GM10847 (cell line): ENCODE measurements around the gene FSTL5.

Experiments used
- POLR2A ChIP-seq: IDR thresholded peaks from 2 replicates; pipeline ENCODE4 v1.6.1; 2011; ENCODE audit not compliant: insufficient read length; ENCODE audit errors: extremely low read depth

Gene FSTL5

GRCh38 chr4:162163892-162164759 lies at the start of gene FSTL5:
FSTL5 (minus strand) TSS chr4:162164000; CDS start chr4:162111396, 52,604 bp downstream.
- TF ChIP-seq POLR2A, result no peak

GRCh38 chr4:162209706-162210105 lies 45.9 kb upstream of the FSTL5 start:
- no peak for TF ChIP-seq POLR2A

GRCh38 chr4:162201673-162202072 lies 37.9 kb upstream of the FSTL5 start:
- TF ChIP-seq POLR2A, result no peak

- TF ChIP-seq POLR2A, result no peak
Observed at GRCh38 chr4:162170509-162170908, 6.7 kb upstream of the FSTL5 start.

- TF ChIP-seq POLR2A, result no peak
Observed at GRCh38 chr4:162164906-162165510, 1.2 kb upstream of the FSTL5 start.

GRCh38 chr4:162162672-162163071 lies 1.1 kb downstream of the FSTL5 start:
- no peak for TF ChIP-seq POLR2A

GRCh38 chr4:162157241-162157640 lies 6.6 kb downstream of the FSTL5 start:
- TF ChIP-seq POLR2A, result no peak

GRCh38 chr4:162154862-162155540 lies 8.8 kb downstream of the FSTL5 start:
- TF ChIP-seq POLR2A, result no peak

- TF ChIP-seq POLR2A, result no peak
Observed at GRCh38 chr4:162151850-162152249, 11.9 kb downstream of the FSTL5 start.

GRCh38 chr4:162151386-162151785 lies 12.4 kb downstream of the FSTL5 start:
- no peak for TF ChIP-seq POLR2A

GRCh38 chr4:162149644-162150043 lies 14.2 kb downstream of the FSTL5 start:
- TF ChIP-seq POLR2A, result no peak

- TF ChIP-seq POLR2A, result no peak
Observed at GRCh38 chr4:162140051-162140683, 23.6 kb downstream of the FSTL5 start.

- TF ChIP-seq POLR2A, result no peak
Observed at GRCh38 chr4:162139412-162139811, 24.4 kb downstream of the FSTL5 start.

GRCh38 chr4:162131256-162131655 lies 32.5 kb downstream of the FSTL5 start:
- TF ChIP-seq POLR2A, result no peak

GRCh38 chr4:162126729-162127128 lies 37.1 kb downstream of the FSTL5 start:
- TF ChIP-seq POLR2A, result no peak
